HEK293 (cell line): Measurements from ENCODE around the gene NEK7.

Experiments
- CTCF ChIA-PET: fragments of 350-600 bp; formaldehyde crosslinking; extraction: SDS; loops from one replicate; lab custom pipeline; 2021; ENCODE audit warnings: antibody characterized with exemption; lab: Yijun Ruan, JAX
- POLR2A ChIA-PET: fragments of 300-600 bp; formaldehyde crosslinking; extraction: SDS; loops from one replicate; lab custom pipeline; 2020; ENCODE audit warnings: antibody characterized with exemption, inconsistent platforms; lab: Yijun Ruan, JAX
- H3K27ac ChIP-seq: fragments of 200-500 bp; sonication (Bioruptor generic); 2 replicates; pipeline ENCODE4 v1.5.1; 2014; ENCODE audit warnings: low read depth, low read length, control low read depth, inconsistent platforms; ENCODE audit errors: extremely low read depth
- H3K36me3 ChIP-seq, 2 experiments: fragments of 200-500 bp in 1 of 2; sonication (Bioruptor generic) in 1 of 2; 1 replicate in 1 of 2; 2 replicates in 1 of 2; pipeline ENCODE4 v1.5.1; 2014 to 2017; ENCODE audit warnings: inconsistent platforms in 2 of 2, low read length in 2 of 2; ENCODE audit not compliant: control insufficient read depth in 2 of 2, insufficient read depth in 1 of 2
- H3K4me1 ChIP-seq: fragments of 200-500 bp; sonication (Bioruptor generic); 2 replicates; pipeline ENCODE4 v1.5.1; 2014; ENCODE audit warnings: mild to moderate bottlenecking, low read length, inconsistent platforms; ENCODE audit not compliant: control insufficient read depth, insufficient read depth
- H3K4me3 ChIP-seq: 2 replicates; pipeline ENCODE4 v1.5.1; 2011; ENCODE audit warnings: low read depth, mild to moderate bottlenecking, control low read depth, low read length, moderate library complexity
- H3K9me3 ChIP-seq: fragments of 200-500 bp; sonication (Bioruptor generic); 2 replicates; pipeline ENCODE4 v1.5.1; 2014; ENCODE audit warnings: low read depth, low read length, inconsistent platforms; ENCODE audit not compliant: control insufficient read depth, insufficient read depth
- HOXC10 ChIP-seq: sonication (generic); formaldehyde crosslinking; IDR thresholded peaks from 2 replicates; pipeline ENCODE4 v1.8.1; 2023; ENCODE audit warnings: mild to moderate bottlenecking, missing genetic modification reagents
- PRDM6 ChIP-seq: fragments of 450-650 bp; formaldehyde crosslinking; IDR thresholded peaks from 2 replicates; pipeline ENCODE4 v1.5.1; 2017; ENCODE audit warnings: missing biosample characterization, missing genetic modification characterization
- REST ChIP-seq: fragments of 450-650 bp; formaldehyde crosslinking; IDR thresholded peaks from 2 replicates; pipeline ENCODE4 v1.5.1; 2016; ENCODE audit warnings: missing biosample characterization, missing genetic modification characterization
- SCRT2 ChIP-seq: fragments of 450-650 bp; formaldehyde crosslinking; IDR thresholded peaks from 2 replicates; pipeline ENCODE4 v1.5.1; 2016; ENCODE audit warnings: missing biosample characterization, missing genetic modification characterization
- ZBTB1 ChIP-seq: fragments of 450-650 bp; formaldehyde crosslinking; IDR thresholded peaks from 2 replicates; pipeline ENCODE4 v1.5.1; 2016; ENCODE audit warnings: missing biosample characterization, missing genetic modification characterization
- ZBTB20 ChIP-seq: fragments of 450-650 bp; formaldehyde crosslinking; IDR thresholded peaks from 2 replicates; pipeline ENCODE4 v1.5.1; 2016; ENCODE audit warnings: missing biosample characterization, missing genetic modification characterization
- ZFP69B ChIP-seq: fragments of 450-650 bp; formaldehyde crosslinking; IDR thresholded peaks from 2 replicates; pipeline ENCODE4 v1.5.1; 2016; ENCODE audit warnings: missing biosample characterization, missing genetic modification characterization
- ZNF132 ChIP-seq: fragments of 450-650 bp; formaldehyde crosslinking; IDR thresholded peaks from 2 replicates; pipeline ENCODE4 v1.5.1; 2017; ENCODE audit warnings: missing biosample characterization, missing genetic modification characterization, borderline replicate concordance
- ZNF174 ChIP-seq: fragments of 450-650 bp; formaldehyde crosslinking; IDR thresholded peaks from 2 replicates; pipeline ENCODE4 v1.5.0; 2017; ENCODE audit warnings: missing biosample characterization, mild to moderate bottlenecking, missing genetic modification characterization
- ZNF223 ChIP-seq: fragments of 450-650 bp; formaldehyde crosslinking; IDR thresholded peaks from 2 replicates; pipeline ENCODE4 v1.5.1; 2016; ENCODE audit warnings: missing biosample characterization, missing genetic modification characterization
- ZNF24 ChIP-seq: fragments of 450-650 bp; formaldehyde crosslinking; IDR thresholded peaks from 2 replicates; pipeline ENCODE4 v1.5.1; 2016; ENCODE audit warnings: missing biosample characterization, missing genetic modification characterization
- ZNF341 ChIP-seq: fragments of 450-650 bp; formaldehyde crosslinking; IDR thresholded peaks from 2 replicates; pipeline ENCODE4; 2016; ENCODE audit warnings: low read depth, missing biosample characterization, missing genetic modification characterization
- ZNF398 ChIP-seq: fragments of 450-650 bp; formaldehyde crosslinking; IDR thresholded peaks from 2 replicates; pipeline ENCODE4 v1.5.1; 2017; ENCODE audit warnings: missing biosample characterization, missing genetic modification characterization
- ZNF449 ChIP-seq: fragments of 450-650 bp; formaldehyde crosslinking; IDR thresholded peaks from 2 replicates; pipeline ENCODE4 v1.5.1; 2017; ENCODE audit warnings: missing biosample characterization, mild to moderate bottlenecking, missing genetic modification characterization, moderate library complexity
- ZNF514 ChIP-seq: fragments of 450-650 bp; formaldehyde crosslinking; IDR thresholded peaks from 2 replicates; pipeline ENCODE4 v1.5.1; 2016; ENCODE audit warnings: missing biosample characterization, missing genetic modification characterization
- ZNF544 ChIP-seq: fragments of 450-650 bp; formaldehyde crosslinking; IDR thresholded peaks from 2 replicates; pipeline ENCODE4 v1.5.0; 2017; ENCODE audit warnings: missing biosample characterization, missing genetic modification characterization
- ZNF549 ChIP-seq: fragments of 450-650 bp; IDR thresholded peaks from 2 replicates; pipeline ENCODE4 v1.5.1; 2018; ENCODE audit warnings: missing biosample characterization, missing genetic modification characterization, mild to moderate bottlenecking, inconsistent platforms, moderate library complexity
- ZNF629 ChIP-seq: fragments of 450-650 bp; formaldehyde crosslinking; IDR thresholded peaks from 2 replicates; pipeline ENCODE4 v1.5.1; 2017; ENCODE audit warnings: missing biosample characterization, missing genetic modification characterization
- ZNF664 ChIP-seq: fragments of 450-650 bp; formaldehyde crosslinking; IDR thresholded peaks from 2 replicates; pipeline ENCODE4 v1.5.1; 2016; ENCODE audit warnings: missing biosample characterization, missing genetic modification characterization
- ZXDB ChIP-seq: fragments of 450-650 bp; formaldehyde crosslinking; IDR thresholded peaks from 2 replicates; pipeline ENCODE4 v1.5.1; 2016; ENCODE audit warnings: missing biosample characterization, missing genetic modification characterization
- TF ChIP-seq, protein P1 (sequence below): fragments of 450-650 bp; formaldehyde crosslinking; IDR thresholded peaks from 2 replicates; pipeline ENCODE4 v1.5.1; 2016; ENCODE audit warnings: missing biosample characterization, missing genetic modification characterization

Gene NEK7

DNA sequence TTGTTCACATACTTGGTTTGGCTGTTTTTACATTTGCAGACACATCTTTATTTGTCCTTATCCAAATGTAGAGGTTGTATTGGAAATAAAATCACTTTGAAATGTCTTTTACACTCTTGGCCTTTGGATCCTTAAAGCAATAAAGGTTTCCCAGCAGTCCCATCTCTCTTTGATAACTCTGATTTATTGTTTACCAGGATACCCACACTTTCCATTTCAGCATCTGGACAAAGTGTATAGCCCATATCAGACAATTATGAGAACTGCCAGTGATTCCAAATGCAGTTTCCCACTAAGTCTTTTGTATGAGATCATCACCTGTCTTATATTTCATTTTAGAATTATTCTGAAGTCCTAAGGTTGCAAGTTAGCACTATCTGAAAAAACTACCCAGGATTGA, 114.7 kb downstream of the NEK7 start (continued):
- TF ChIP-seq SCRT2, result no peak

DNA sequence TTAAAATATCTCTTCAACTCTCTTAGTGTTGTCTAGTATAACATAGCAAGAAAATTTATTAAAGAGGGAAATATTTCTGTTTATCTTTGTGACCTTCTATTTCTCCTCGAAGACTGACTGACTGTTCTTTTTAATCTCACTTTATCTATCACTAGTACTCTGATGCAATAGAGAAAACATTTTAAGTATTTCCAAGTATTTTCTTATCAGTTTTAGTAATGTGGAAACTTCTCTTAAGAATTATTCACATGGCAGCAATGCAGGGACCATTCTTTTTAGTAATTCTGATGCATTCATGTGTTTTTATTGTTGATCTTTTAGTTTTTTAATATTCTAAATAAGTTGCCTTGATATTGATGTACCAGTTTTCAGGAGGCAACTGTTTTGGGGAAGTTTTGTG, 115.7 kb downstream of the NEK7 start:
- Histone ChIP-seq H3K9me3 (no peaks in the 10 kb centered on the region), H3K4me3 (no peak overlapping the region), H3K27ac (no peak overlapping the region)
- ChIA-PET CTCF (no interaction called here), POLR2A (interaction anchor here (0.6 kb wide), 1 partner anchor 384 kb away, joined by 3 read pairs; no protein-coding TSS in a partner anchor)
- TF ChIP-seq HOXC10 (CRISPR knock-in tag) (no peak), ZNF449 (tag by site-specific recombination) (no peak), ZNF549 (tag by site-specific recombination) (peak; percentile 44; the same call in 1 of the 2 replicates), ZBTB20 (tag by site-specific recombination) (no peak), ZNF544 (tag by site-specific recombination) (no peak), PRDM6 (tag by site-specific recombination) (peak; percentile 38; the same call in 1 of the 2 replicates), ZFP69B (tag by site-specific recombination) (no peak), ZXDB (0 out of 2 replicates have a peak, but pooled peaks have one; percentile 39), ZNF24 (tag by site-specific recombination) (no peak), ZNF514 (tag by site-specific recombination) (no peak), ZNF223 (tag by site-specific recombination) (no peak)
- TF ChIP-seq, protein P1, sequence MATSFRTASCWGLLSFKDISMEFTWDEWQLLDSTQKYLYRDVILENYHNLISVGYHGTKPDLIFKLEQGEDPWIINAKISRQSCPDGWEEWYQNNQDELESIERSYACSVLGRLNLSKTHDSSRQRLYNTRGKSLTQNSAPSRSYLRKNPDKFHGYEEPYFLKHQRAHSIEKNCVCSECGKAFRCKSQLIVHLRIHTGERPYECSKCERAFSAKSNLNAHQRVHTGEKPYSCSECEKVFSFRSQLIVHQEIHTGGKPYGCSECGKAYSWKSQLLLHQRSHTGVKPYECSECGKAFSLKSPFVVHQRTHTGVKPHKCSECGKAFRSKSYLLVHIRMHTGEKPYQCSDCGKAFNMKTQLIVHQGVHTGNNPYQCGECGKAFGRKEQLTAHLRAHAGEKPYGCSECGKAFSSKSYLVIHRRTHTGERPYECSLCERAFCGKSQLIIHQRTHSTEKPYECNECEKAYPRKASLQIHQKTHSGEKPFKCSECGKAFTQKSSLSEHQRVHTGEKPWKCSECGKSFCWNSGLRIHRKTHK (tag by site-specific recombination), result no peak
- TF ChIP-seq, all 188 proteins: peak for 3
- no peaks in the 10 kb centered on the region for H3K36me3 ChIP-seq
- peaks cover 3% of the 10 kb centered on the region; the same call in 1 of the 2 replicates for H3K4me1 ChIP-seq

- Histone ChIP-seq H3K4me3 (no peak overlapping the region), H3K27ac (no peak overlapping the region), H3K36me3 (no peaks in the 10 kb centered on the region), H3K9me3 (no peaks in the 10 kb centered on the region), H3K4me1 (peaks cover 3% of the 10 kb centered on the region; the same call in 1 of the 2 replicates)
- ChIA-PET CTCF (interaction anchor here (0.5 kb wide), 1 partner anchor 864 kb away, joined by 4 read pairs; no protein-coding TSS in a partner anchor), POLR2A (no interaction called here)
- TF ChIP-seq ZNF341 (tag by site-specific recombination) (no peak), ZNF174 (tag by site-specific recombination) (no peak), REST (no peak), ZNF664 (tag by site-specific recombination) (no peak), ZNF398 (tag by site-specific recombination) (no peak), ZBTB1 (tag by site-specific recombination) (no peak), ZNF132 (tag by site-specific recombination) (no peak), ZNF629 (no peak)
Observed at GRCh38 chr1:198273748-198274295, 117.0 kb downstream of the NEK7 start.
